ENCODE measurements around the gene PRR16.

PRR16 gene

GRCh38 chr5:120546922-120547321 is 82.8 kb downstream of the PRR16 start:
- Mint-ChIP-seq H3K27me3 (no peaks in the 10 kb centered on the region), H3K27ac (no peak overlapping the region), H3K36me3 (no peaks in the 10 kb centered on the region), H3K9me3 (no peaks in the 10 kb centered on the region), H3K4me3 (no peak overlapping the region), H3K4me1 (no peaks in the 10 kb centered on the region)
- no peak for DNase-seq
- CTCF ChIA-PET: no interaction called here

- no peak for DNase-seq
- H3K36me3 Mint-ChIP-seq: no peaks in the 10 kb centered on the region
- H3K4me3 Mint-ChIP-seq: no peak overlapping the region
- H3K27ac Mint-ChIP-seq: no peak overlapping the region
- CTCF ChIA-PET: no interaction called here
- H3K9me3 Mint-ChIP-seq: no peaks in the 10 kb centered on the region
- no peaks in the 10 kb centered on the region for H3K27me3 Mint-ChIP-seq
- H3K4me1 Mint-ChIP-seq: no peaks in the 10 kb centered on the region
Measured at GRCh38 chr5:120550358-120550757, 86.3 kb downstream of the PRR16 start.

- CTCF ChIA-PET: no interaction called here
- no peak for DNase-seq
- Mint-ChIP-seq H3K4me1 (no peaks in the 10 kb centered on the region), H3K9me3 (no peaks in the 10 kb centered on the region), H3K4me3 (no peak overlapping the region), H3K27me3 (no peaks in the 10 kb centered on the region), H3K36me3 (no peaks in the 10 kb centered on the region), H3K27ac (no peak overlapping the region)
Measured at GRCh38 chr5:120552638-120553037, 88.5 kb downstream of the PRR16 start.

GRCh38 chr5:120555345-120555744 is 91.2 kb downstream of the PRR16 start:
- H3K4me1 Mint-ChIP-seq: no peaks in the 10 kb centered on the region
- H3K27ac Mint-ChIP-seq: no peak overlapping the region
- no peaks in the 10 kb centered on the region for H3K9me3 Mint-ChIP-seq
- no peak overlapping the region for H3K4me3 Mint-ChIP-seq
- no peak for DNase-seq
- no peaks in the 10 kb centered on the region for H3K27me3 Mint-ChIP-seq
- H3K36me3 Mint-ChIP-seq: no peaks in the 10 kb centered on the region
- CTCF ChIA-PET: no interaction called here

GRCh38 chr5:120564013-120564412 is 99.9 kb downstream of the PRR16 start:
- Mint-ChIP-seq H3K4me3 (no peak overlapping the region), H3K4me1 (no peaks in the 10 kb centered on the region), H3K9me3 (no peaks in the 10 kb centered on the region), H3K27me3 (no peaks in the 10 kb centered on the region), H3K27ac (no peak overlapping the region), H3K36me3 (no peaks in the 10 kb centered on the region)
- DNase-seq: no peak
- CTCF ChIA-PET: no interaction called here

GRCh38 chr5:120567066-120567465 is 103.0 kb downstream of the PRR16 start:
- no peak for DNase-seq
- Mint-ChIP-seq H3K27me3 (no peaks in the 10 kb centered on the region), H3K27ac (no peak overlapping the region), H3K4me1 (no peaks in the 10 kb centered on the region), H3K4me3 (no peak overlapping the region), H3K36me3 (no peaks in the 10 kb centered on the region), H3K9me3 (no peaks in the 10 kb centered on the region)
- CTCF ChIA-PET: no interaction called here

GRCh38 chr5:120567921-120568320 is 103.8 kb downstream of the PRR16 start:
- CTCF ChIA-PET: no interaction called here
- no peaks in the 10 kb centered on the region for H3K27me3 Mint-ChIP-seq
- no peaks in the 10 kb centered on the region for H3K4me1 Mint-ChIP-seq
- no peaks in the 10 kb centered on the region for H3K36me3 Mint-ChIP-seq
- DNase-seq: no peak
- no peak overlapping the region for H3K27ac Mint-ChIP-seq
- no peak overlapping the region for H3K4me3 Mint-ChIP-seq
- no peaks in the 10 kb centered on the region for H3K9me3 Mint-ChIP-seq

- Mint-ChIP-seq H3K27ac (no peak overlapping the region), H3K36me3 (no peaks in the 10 kb centered on the region), H3K27me3 (no peaks in the 10 kb centered on the region), H3K4me3 (no peak overlapping the region), H3K9me3 (no peaks in the 10 kb centered on the region), H3K4me1 (no peaks in the 10 kb centered on the region)
- CTCF ChIA-PET: no interaction called here
- DNase-seq: no peak
Measured at GRCh38 chr5:120568711-120569110, 104.6 kb downstream of the PRR16 start.

- Mint-ChIP-seq H3K27me3 (no peaks in the 10 kb centered on the region), H3K4me1 (no peaks in the 10 kb centered on the region), H3K36me3 (no peaks in the 10 kb centered on the region), H3K27ac (no peak overlapping the region), H3K4me3 (no peak overlapping the region), H3K9me3 (peaks cover 8% of the 10 kb centered on the region)
- CTCF ChIA-PET: no interaction called here
- no peak for DNase-seq
Measured at GRCh38 chr5:120576588-120576987, 112.5 kb downstream of the PRR16 start.

GRCh38 chr5:120582635-120583034 is 118.5 kb downstream of the PRR16 start:
- CTCF ChIA-PET: no interaction called here
- H3K27ac Mint-ChIP-seq: no peak overlapping the region
- no peaks in the 10 kb centered on the region for H3K4me1 Mint-ChIP-seq
- H3K27me3 Mint-ChIP-seq: no peaks in the 10 kb centered on the region
- DNase-seq: no peak
- H3K4me3 Mint-ChIP-seq: no peak overlapping the region
- H3K36me3 Mint-ChIP-seq: no peaks in the 10 kb centered on the region
- H3K9me3 Mint-ChIP-seq: peaks cover 6% of the 10 kb centered on the region

- CTCF ChIA-PET: no interaction called here
- H3K4me1 Mint-ChIP-seq: no peaks in the 10 kb centered on the region
- no peaks in the 10 kb centered on the region for H3K36me3 Mint-ChIP-seq
- DNase-seq: no peak
- no peaks in the 10 kb centered on the region for H3K27me3 Mint-ChIP-seq
- no peak overlapping the region for H3K27ac Mint-ChIP-seq
- peaks cover 1% of the 10 kb centered on the region for H3K9me3 Mint-ChIP-seq
- H3K4me3 Mint-ChIP-seq: no peak overlapping the region
Measured at GRCh38 chr5:120586646-120587045, 122.5 kb downstream of the PRR16 start.

GRCh38 chr5:120591911-120592310 is 127.8 kb downstream of the PRR16 start:
- no peaks in the 10 kb centered on the region for H3K36me3 Mint-ChIP-seq
- no peak overlapping the region for H3K4me3 Mint-ChIP-seq

GRCh38 chr5:120599576-120599975 is 135.5 kb downstream of the PRR16 start:
- Mint-ChIP-seq H3K27ac (no peak overlapping the region), H3K9me3 (peaks cover 8% of the 10 kb centered on the region), H3K27me3 (no peaks in the 10 kb centered on the region), H3K36me3 (no peaks in the 10 kb centered on the region), H3K4me1 (no peaks in the 10 kb centered on the region), H3K4me3 (no peak overlapping the region)
- DNase-seq: no peak
- CTCF ChIA-PET: no interaction called here

More at GRCh38 chr5:120591911-120592310, 127.8 kb downstream of the PRR16 start:
- Mint-ChIP-seq H3K27me3 (no peaks in the 10 kb centered on the region), H3K9me3 (peaks cover 7% of the 10 kb centered on the region), H3K27ac (no peak overlapping the region), H3K4me1 (no peaks in the 10 kb centered on the region)
- no peak for DNase-seq
- CTCF ChIA-PET: no interaction called here

- H3K4me1 Mint-ChIP-seq: no peaks in the 10 kb centered on the region
Measured at GRCh38 chr5:120600639-120601038, 136.5 kb downstream of the PRR16 start.

GRCh38 chr5:120602033-120602432 is 137.9 kb downstream of the PRR16 start:
- H3K4me1 Mint-ChIP-seq: no peaks in the 10 kb centered on the region
- no peak for DNase-seq
- H3K27ac Mint-ChIP-seq: no peak overlapping the region
- CTCF ChIA-PET: no interaction called here
- H3K27me3 Mint-ChIP-seq: no peaks in the 10 kb centered on the region
- H3K4me3 Mint-ChIP-seq: no peak overlapping the region
- H3K9me3 Mint-ChIP-seq: peaks cover 5% of the 10 kb centered on the region
- H3K36me3 Mint-ChIP-seq: no peaks in the 10 kb centered on the region

More at GRCh38 chr5:120600639-120601038, 136.5 kb downstream of the PRR16 start:
- no peak overlapping the region for H3K27ac Mint-ChIP-seq
- H3K4me3 Mint-ChIP-seq: no peak overlapping the region
- CTCF ChIA-PET: no interaction called here
- H3K9me3 Mint-ChIP-seq: peaks cover 5% of the 10 kb centered on the region
- no peak for DNase-seq
- no peaks in the 10 kb centered on the region for H3K27me3 Mint-ChIP-seq
- no peaks in the 10 kb centered on the region for H3K36me3 Mint-ChIP-seq

GRCh38 chr5:120604884-120605283 is 140.8 kb downstream of the PRR16 start:
- H3K4me1 Mint-ChIP-seq: no peaks in the 10 kb centered on the region
- no peak for DNase-seq
- no peaks in the 10 kb centered on the region for H3K27me3 Mint-ChIP-seq
- CTCF ChIA-PET: no interaction called here
- no peak overlapping the region for H3K27ac Mint-ChIP-seq
- H3K36me3 Mint-ChIP-seq: no peaks in the 10 kb centered on the region
- no peak overlapping the region for H3K4me3 Mint-ChIP-seq
- H3K9me3 Mint-ChIP-seq: peaks cover 4% of the 10 kb centered on the region

All from activated naive CD4-positive, alpha-beta T cell treated with anti-CD3 and anti-CD28 coated beads, Interleukin-2, amount 10 ng/mL, durations not matched to agents 7 days and 5 days (primary cell).